Mesenchymal stem cell (in vitro differentiated cells and primary cell): ENCODE data around the gene FBXO9.

ENCODE experiments used
- DNase-seq: peaks from one replicate; pipeline ENCODE4 v3.0.0-alpha.2; 2013
- H2AFZ ChIP-seq: one replicate; pipeline ENCODE4 v1.6.1; 2013; ENCODE audit warnings: low read depth, mild to moderate bottlenecking, control low read depth, inconsistent platforms, low read length, moderate library complexity
- H2AK5ac ChIP-seq: 2 replicates; pipeline ENCODE4 v1.6.1; 2013; ENCODE audit warnings: low read length, moderate library complexity, mild to moderate bottlenecking, inconsistent platforms; ENCODE audit not compliant: severe bottlenecking
- H2BK120ac ChIP-seq: one replicate; pipeline ENCODE4 v1.6.1; 2013; ENCODE audit warnings: low read depth, mild to moderate bottlenecking, inconsistent platforms, low read length, moderate library complexity
- H2BK12ac ChIP-seq, 2 experiments: one replicate each; pipeline ENCODE4 v1.6.1; 2013; ENCODE audit warnings: inconsistent platforms in 2 of 2, low read length in 2 of 2, mild to moderate bottlenecking in 2 of 2, moderate library complexity in 2 of 2, control low read depth in 1 of 2
- H2BK15ac ChIP-seq: one replicate; pipeline ENCODE4 v1.6.1; 2013; ENCODE audit warnings: mild to moderate bottlenecking, low read depth, inconsistent platforms; ENCODE audit not compliant: poor library complexity, severe bottlenecking
- H2BK5ac ChIP-seq: 2 replicates; pipeline ENCODE4 v1.6.1; 2013; ENCODE audit warnings: low read depth, mild to moderate bottlenecking, low read length, control low read depth, inconsistent platforms; ENCODE audit not compliant: poor library complexity, severe bottlenecking
- H3K14ac ChIP-seq, 2 experiments: one replicate each; pipeline ENCODE4 v1.6.1; 2013; ENCODE audit warnings: inconsistent platforms in 2 of 2, low read length in 2 of 2, control low read depth in 1 of 2, mild to moderate bottlenecking in 1 of 2, moderate library complexity in 1 of 2
- H3K18ac ChIP-seq, 2 experiments: one replicate each; pipeline ENCODE4 v1.6.1; 2013; ENCODE audit warnings: inconsistent platforms in 2 of 2, low read length in 2 of 2, control low read depth in 1 of 2, low read depth in 1 of 2, mild to moderate bottlenecking in 1 of 2
- H3K23ac ChIP-seq, 2 experiments: one replicate each; pipeline ENCODE4 v1.6.1; 2013; ENCODE audit warnings: inconsistent platforms in 2 of 2, low read length in 2 of 2, mild to moderate bottlenecking in 2 of 2, moderate library complexity in 2 of 2, control low read depth in 1 of 2
- H3K27ac ChIP-seq: 2 replicates; pipeline ENCODE4 v1.5.1; 2013; ENCODE audit warnings: mild to moderate bottlenecking, moderate library complexity, low read length, control low read depth, inconsistent platforms; ENCODE audit not compliant: poor library complexity, severe bottlenecking
- H3K27me3 ChIP-seq, 2 experiments: 2 replicates each; pipeline versions ENCODE4 v1.6.1 to v1.7.0; 2013; ENCODE audit warnings: low read length in 2 of 2, mild to moderate bottlenecking in 2 of 2, moderate library complexity in 2 of 2, control low read depth in 1 of 2, inconsistent platforms in 1 of 2; ENCODE audit not compliant: control insufficient read depth in 1 of 2, insufficient read depth in 1 of 2
- H3K36me3 ChIP-seq, 2 experiments: 2 replicates each; pipeline versions ENCODE4 v1.6.1 to v1.7.0; 2013; ENCODE audit warnings: low read length in 2 of 2, control low read depth in 1 of 2, inconsistent platforms in 1 of 2, low read depth in 1 of 2, mild to moderate bottlenecking in 1 of 2; ENCODE audit not compliant: insufficient read depth in 2 of 2, control insufficient read depth in 1 of 2
- H3K4ac ChIP-seq, 2 experiments: one replicate each; pipeline ENCODE4 v1.6.1; 2013; ENCODE audit warnings: inconsistent platforms in 2 of 2, low read length in 2 of 2, mild to moderate bottlenecking in 2 of 2, moderate library complexity in 2 of 2, control low read depth in 1 of 2, low read depth in 1 of 2
- H3K4me1 ChIP-seq: 2 replicates; pipeline ENCODE4 v1.6.1; 2013; ENCODE audit warnings: low read depth, low read length, control low read depth; ENCODE audit not compliant: control insufficient read depth, insufficient read depth
- H3K4me2 ChIP-seq: 2 replicates; pipeline ENCODE4 v1.6.1; 2013; ENCODE audit warnings: low read length, mild to moderate bottlenecking, inconsistent platforms; ENCODE audit not compliant: poor library complexity, severe bottlenecking
- H3K4me3 ChIP-seq, 2 experiments: 2 replicates each; pipeline versions ENCODE4 v1.5.1 to v1.7.0; 2013; ENCODE audit warnings: low read length in 2 of 2, mild to moderate bottlenecking in 2 of 2, control low read depth in 1 of 2, low read depth in 1 of 2; ENCODE audit not compliant: insufficient read depth in 1 of 2
- H3K79me1 ChIP-seq: replicated peaks from 2 replicates; pipeline ENCODE4 v1.6.1; 2013; ENCODE audit warnings: mild to moderate bottlenecking, control low read depth, low read length, inconsistent platforms; ENCODE audit not compliant: poor library complexity, severe bottlenecking
- H3K9ac ChIP-seq: 2 replicates; pipeline ENCODE4 v1.7.0; 2013; ENCODE audit warnings: mild to moderate bottlenecking, low read length, moderate library complexity
- H3K9me3 ChIP-seq: 2 replicates; pipeline ENCODE4 v1.7.0; 2013; ENCODE audit warnings: mild to moderate bottlenecking, low read length; ENCODE audit not compliant: control insufficient read depth
- H4K8ac ChIP-seq: one replicate; pipeline ENCODE4 v1.6.1; 2013; ENCODE audit warnings: inconsistent platforms, mild to moderate bottlenecking, low read length, moderate library complexity
- H4K91ac ChIP-seq: one replicate; pipeline ENCODE4 v1.6.1; 2013; ENCODE audit warnings: mild to moderate bottlenecking, low read length, inconsistent platforms
- WGBS: methylation state at CpG from one replicate; pipeline ENCODE4 v1.1.7; 2013; ENCODE audit warnings: mixed read lengths; 5-methylcytosine and 5-hydroxymethylcytosine counted together

Gene FBXO9

DNA sequence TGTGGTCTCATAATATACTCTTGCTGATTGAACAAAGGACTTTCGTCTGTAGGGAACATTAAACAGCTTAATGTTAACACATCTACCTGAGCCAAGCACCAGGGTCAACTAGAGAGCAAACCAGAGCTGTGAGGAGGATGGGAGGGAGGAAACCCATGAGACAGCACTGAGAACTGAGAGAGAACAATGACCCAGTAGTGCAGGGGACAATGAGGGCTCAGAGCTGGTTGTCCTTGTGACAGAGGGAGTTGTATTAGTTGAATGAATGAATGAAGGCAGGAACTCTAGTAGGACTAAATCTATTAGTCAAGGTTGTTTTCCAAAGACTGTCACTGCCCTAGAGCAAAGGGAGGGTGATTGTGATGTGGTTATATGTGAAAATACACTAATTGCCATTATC lies 41.9 kb upstream of the FBXO9 start:
- H3K4me2 ChIP-seq: no peak overlapping the region
- no peak overlapping the region for H4K8ac ChIP-seq
- no peak overlapping the region for H2BK5ac ChIP-seq
- H2AFZ ChIP-seq: no peak overlapping the region
- no peak overlapping the region for H3K18ac ChIP-seq
- no peak overlapping the region for H3K14ac ChIP-seq
- H4K91ac ChIP-seq: no peak overlapping the region
- no peaks in the 10 kb centered on the region for H3K4me1 ChIP-seq
- H3K4ac ChIP-seq: no peak overlapping the region
- H3K9me3 ChIP-seq: no peaks in the 10 kb centered on the region
- peaks cover under 1 to 42% of the 10 kb centered on the region in 2 experiments for H3K36me3 ChIP-seq
- H3K23ac ChIP-seq: no peak overlapping the region
- DNase-seq: no peak
- no peak overlapping the region for H3K4me3 ChIP-seq
- no peak overlapping the region for H3K9ac ChIP-seq
- WGBS: 100% methylated on average over 1 of the region's 1 CpG
- H2BK15ac ChIP-seq: no peak overlapping the region
- no peaks in the 10 kb centered on the region for H3K79me1 ChIP-seq
- H2BK120ac ChIP-seq: no peak overlapping the region
- H3K27me3 ChIP-seq: no peaks in the 10 kb centered on the region
- H2BK12ac ChIP-seq: no peak overlapping the region
- H2AK5ac ChIP-seq: no peak overlapping the region
- H3K27ac ChIP-seq: no peak overlapping the region

GRCh38 chr6:53026526-53026925 lies 38.7 kb upstream of the FBXO9 start:
- no peak overlapping the region for H2AK5ac ChIP-seq
- no peak overlapping the region for H3K4me2 ChIP-seq
- no peaks in the 10 kb centered on the region for H3K9me3 ChIP-seq
- no peaks in the 10 kb centered on the region for H3K27me3 ChIP-seq
- H3K36me3 ChIP-seq: peaks cover 0 to 67% of the 10 kb centered on the region in 2 experiments
- no peak overlapping the region for H2BK15ac ChIP-seq
- no peak overlapping the region for H4K8ac ChIP-seq
- 97% methylated on average over 3 of the region's 3 CpGs for WGBS
- no peak overlapping the region for H3K23ac ChIP-seq
- no peaks in the 10 kb centered on the region for H3K79me1 ChIP-seq
- H4K91ac ChIP-seq: no peak overlapping the region
- H3K9ac ChIP-seq: no peak overlapping the region
- H3K27ac ChIP-seq: no peak overlapping the region
- H2BK120ac ChIP-seq: no peak overlapping the region
- H3K14ac ChIP-seq: no peak overlapping the region
- no peak overlapping the region for H3K4me3 ChIP-seq
- H2BK5ac ChIP-seq: no peak overlapping the region
- H2BK12ac ChIP-seq: no peak overlapping the region
- no peak overlapping the region for H2AFZ ChIP-seq
- DNase-seq: no peak
- H3K4me1 ChIP-seq: no peaks in the 10 kb centered on the region
- no peak overlapping the region for H3K4ac ChIP-seq
- H3K18ac ChIP-seq: no peak overlapping the region

DNA sequence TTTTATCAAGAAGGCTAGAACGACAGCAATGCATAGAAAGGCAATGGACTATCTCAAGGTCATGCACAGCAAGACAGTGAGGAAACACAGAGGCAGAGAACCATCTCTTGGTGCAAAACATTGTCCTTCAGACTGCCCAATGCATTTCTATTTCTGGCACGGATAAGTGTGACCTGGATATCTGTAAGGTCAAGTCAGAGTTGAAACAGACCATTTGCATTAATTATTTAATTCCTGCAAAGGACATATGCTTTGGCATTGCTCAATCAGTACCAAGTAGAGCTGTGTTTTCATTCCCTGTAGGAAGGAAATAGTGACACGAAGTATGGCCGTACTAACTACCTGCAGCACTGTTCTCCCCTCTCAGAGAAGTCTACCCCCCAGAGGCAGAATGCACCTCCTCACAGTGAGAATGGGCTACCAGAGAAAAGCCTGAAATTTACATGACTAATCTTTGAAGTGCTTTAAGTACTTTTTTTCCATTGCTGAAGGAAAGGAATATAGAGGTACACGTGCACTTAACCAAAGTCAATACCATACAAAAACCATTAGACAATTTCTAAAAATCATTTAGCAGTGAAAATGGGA lies 38.0 kb upstream of the FBXO9 start:
- H2BK15ac ChIP-seq: no peak overlapping the region
- no peak overlapping the region for H3K4ac ChIP-seq
- no peak overlapping the region for H2BK5ac ChIP-seq
- DNase-seq: no peak
- H2AK5ac ChIP-seq: no peak overlapping the region
- H2BK120ac ChIP-seq: no peak overlapping the region
- no peak overlapping the region for H3K4me3 ChIP-seq
- no peak overlapping the region for H3K4me2 ChIP-seq
- H3K27me3 ChIP-seq: no peaks in the 10 kb centered on the region
- H3K9me3 ChIP-seq: no peaks in the 10 kb centered on the region
- H2BK12ac ChIP-seq: no peak overlapping the region
- no peak overlapping the region for H3K23ac ChIP-seq
- peaks cover 0 to 73% of the 10 kb centered on the region in 2 experiments for H3K36me3 ChIP-seq
- no peak overlapping the region for H3K9ac ChIP-seq
- 77% methylated on average over 4 of the region's 5 CpGs for WGBS
- no peak overlapping the region for H3K27ac ChIP-seq
- no peaks in the 10 kb centered on the region for H3K4me1 ChIP-seq
- no peak overlapping the region for H3K14ac ChIP-seq
- no peak overlapping the region for H4K8ac ChIP-seq
- no peak overlapping the region for H2AFZ ChIP-seq
- no peaks in the 10 kb centered on the region for H3K79me1 ChIP-seq
- no peak overlapping the region for H4K91ac ChIP-seq
- H3K18ac ChIP-seq: no peak overlapping the region

DNA sequence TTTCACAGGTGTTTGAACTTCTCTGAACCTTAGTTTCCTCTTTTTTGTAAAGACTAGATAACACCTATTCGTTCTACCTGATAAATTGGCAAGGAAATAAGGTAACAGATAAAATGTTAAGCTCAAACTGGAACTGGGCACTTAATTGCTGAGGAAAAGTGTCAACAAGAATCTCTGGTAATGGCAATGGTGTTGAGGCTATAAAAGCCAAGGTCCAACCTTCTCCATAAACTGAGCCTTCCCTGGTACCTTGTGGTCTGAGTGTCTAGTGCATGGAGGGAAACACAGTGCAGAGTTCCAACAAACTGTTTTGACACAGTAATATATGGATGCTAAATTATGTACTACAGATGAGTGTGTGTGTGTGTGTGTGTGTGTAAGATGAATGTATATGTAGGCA lies 36.7 kb upstream of the FBXO9 start:
- Histone ChIP-seq H3K9ac (no peak overlapping the region), H3K27ac (no peak overlapping the region), H3K9me3 (no peaks in the 10 kb centered on the region), H4K91ac (no peak overlapping the region), H2BK15ac (no peak overlapping the region), H3K79me1 (no peaks in the 10 kb centered on the region), H3K36me3 (peaks cover 0 to 73% of the 10 kb centered on the region in 2 experiments), H2BK5ac (no peak overlapping the region), H2BK120ac (no peak overlapping the region), H2AK5ac (no peak overlapping the region), H4K8ac (no peak overlapping the region), H3K27me3 (no peaks in the 10 kb centered on the region), H3K4me2 (no peak overlapping the region), H3K18ac (no peak overlapping the region), H2AFZ (no peak overlapping the region), H3K4ac (no peak overlapping the region), H3K4me1 (no peaks in the 10 kb centered on the region), H2BK12ac (no peak overlapping the region), H3K14ac (no peak overlapping the region), H3K23ac (no peak overlapping the region), H3K4me3 (no peak overlapping the region)
- WGBS: 100% methylated on average over 1 of the region's 1 CpG
- DNase-seq: no peak
